PC-9 (cell line): ENCODE measurements around the gene ARFRP1. TPM values are rescaled to one million over a fixed set of nuclear protein-coding genes. Genes with fewer than 3 reads are reported as not detected.

Source experiments
- BruUV-seq: library from RNA; stranded (reverse); fragments of 400-500 nt; replicated peaks from 2 replicates; lab custom pipeline; 2021; lab: Mats Ljungman, UMichigan
- CTCF ChIA-PET: fragments of 300-600 bp; sonication (Branson Sonifier 250); formaldehyde crosslinking; loops from one replicate; lab custom pipeline; 2022; ENCODE audit warnings: antibody characterized with exemption; lab: Charles Lee
- POLR2A ChIA-PET: fragments of 300-600 bp; sonication (Branson Sonifier 250); formaldehyde crosslinking; loops from one replicate; lab custom pipeline; 2022; ENCODE audit warnings: antibody characterized with exemption; ENCODE audit not compliant: unreplicated experiment; lab: Charles Lee
- DNase-seq, 2 experiments: peaks; one replicate each; pipeline versions ENCODE4 v3.0.0 to v3.0.0-alpha.2; 2015 to 2022; ENCODE audit warnings: mixed read lengths in 1 of 2
- H2AFZ ChIP-seq: fragments of 200-600 bp; sonication (generic); 2 replicates; pipeline ENCODE4 v1.8.1; 2017; ENCODE audit warnings: antibody characterized with exemption
- H3F3A ChIP-seq: fragments of 200-600 bp; sonication (generic); 2 replicates; pipeline ENCODE4 v1.8.1; 2017; ENCODE audit warnings: antibody characterized with exemption, mild to moderate bottlenecking, low read depth; ENCODE audit not compliant: insufficient read depth
- H3K27ac ChIP-seq: fragments of 200-600 bp; sonication (generic); 2 replicates; pipeline ENCODE4 v1.6.1; 2016; ENCODE audit warnings: mixed run types
- H3K27me3 ChIP-seq: fragments of 200-600 bp; sonication (generic); 2 replicates; pipeline ENCODE4 v1.6.1; 2016; ENCODE audit warnings: low read depth, mixed run types; ENCODE audit not compliant: insufficient read depth
- H3K36me3 ChIP-seq: fragments of 200-600 bp; sonication (generic); 2 replicates; pipeline ENCODE4 v1.6.1; 2016; ENCODE audit warnings: low read depth, mixed run types
- H3K4me1 ChIP-seq: fragments of 200-600 bp; sonication (generic); replicated peaks from 2 replicates; pipeline ENCODE4 v1.6.1; 2016; ENCODE audit warnings: mixed run types; ENCODE audit not compliant: insufficient read depth
- H3K4me2 ChIP-seq: fragments of 200-600 bp; sonication (generic); 2 replicates; pipeline ENCODE4 v1.6.1; 2017; ENCODE audit warnings: mixed run types
- H3K4me3 ChIP-seq: fragments of 200-600 bp; sonication (generic); 2 replicates; pipeline ENCODE4 v1.6.1; 2016; ENCODE audit warnings: mixed run types
- H3K79me2 ChIP-seq: fragments of 200-600 bp; sonication (generic); 2 replicates; pipeline ENCODE4 v1.6.1; 2017; ENCODE audit warnings: low read depth, mixed run types
- H3K9me2 ChIP-seq: fragments of 200-600 bp; sonication (generic); 2 replicates; pipeline ENCODE4 v1.8.1; 2017; ENCODE audit warnings: mild to moderate bottlenecking; ENCODE audit not compliant: insufficient read depth
- H3K9me3 ChIP-seq: fragments of 200-600 bp; sonication (generic); 2 replicates; pipeline ENCODE4 v1.8.1; 2016; ENCODE audit warnings: low read depth; ENCODE audit not compliant: insufficient read depth
- H4K20me1 ChIP-seq: fragments of 200-600 bp; sonication (generic); 2 replicates; pipeline ENCODE4 v1.8.1; 2017; ENCODE audit not compliant: insufficient read depth
- EZH2 ChIP-seq: fragments of 200-600 bp; sonication (generic); IDR thresholded peaks from 2 replicates; pipeline ENCODE4 v1.8.0; 2017; ENCODE audit warnings: antibody characterized with exemption, low read depth
- intact Hi-C: fragments of 100-400 bp; cut with micrococcal nuclease; formaldehyde crosslinking; loops from one replicate; pipeline ENCODE4 v1.10.0; 2022; ENCODE audit not compliant: unreplicated experiment
- total RNA-seq: library from RNA; stranded (reverse); gene quantifications from 2 replicates; pipeline ENCODE4 v1.2.3, GENCODE V29; 2021
- TF ChIP-seq, protein P1 (sequence below): fragments of 200-600 bp; sonication (generic); conservative IDR thresholded peaks from 2 replicates; pipeline ENCODE4 v1.6.1; 2017; ENCODE audit warnings: mixed run types, antibody characterized with exemption, mild to moderate bottlenecking, moderate library complexity

ARFRP1 gene
- total RNA-seq, 1 experiment from 2014 or later = 59.1 TPM

DNA sequence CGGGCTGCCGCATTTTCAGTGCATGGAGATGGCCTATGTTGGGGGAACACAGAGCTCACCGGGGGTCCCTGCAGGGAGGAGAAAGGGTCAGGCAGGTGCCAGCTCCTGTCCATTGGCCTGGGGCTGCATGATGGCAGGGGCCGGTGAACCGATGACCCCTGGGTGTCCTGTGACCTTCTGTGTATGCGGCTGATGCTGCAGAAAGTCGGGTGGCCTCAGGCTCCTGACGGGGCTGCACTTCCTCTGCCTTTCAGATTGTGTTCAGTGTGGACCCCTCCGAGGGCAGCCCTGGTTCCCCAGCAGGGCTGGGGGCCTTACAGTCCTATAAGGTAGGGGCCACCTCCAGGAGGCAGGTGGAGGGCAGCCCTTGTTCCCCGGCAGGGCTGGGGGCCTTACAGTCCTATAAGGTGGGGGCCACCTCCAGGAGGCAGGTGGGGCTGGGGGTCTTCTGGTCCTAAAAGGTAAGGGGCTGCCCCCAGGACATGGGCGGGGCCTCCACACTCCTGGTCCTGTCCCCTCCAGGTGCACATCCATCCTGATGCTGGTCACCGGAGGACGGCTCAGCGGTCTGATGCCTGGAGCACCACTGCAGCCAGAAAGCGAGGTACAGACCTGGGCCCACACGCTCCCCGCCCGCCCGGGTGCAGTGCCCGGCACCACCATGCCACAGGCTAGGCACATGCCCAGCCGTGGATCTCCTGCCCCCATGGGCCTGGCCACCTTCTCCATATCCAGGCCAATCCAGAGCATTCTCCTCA is 22.3 kb downstream of the ARFRP1 start:
- H3K4me3 ChIP-seq = no peak overlapping the region
- CTCF ChIA-PET = no interaction called here
- TF ChIP-seq, protein P1, sequence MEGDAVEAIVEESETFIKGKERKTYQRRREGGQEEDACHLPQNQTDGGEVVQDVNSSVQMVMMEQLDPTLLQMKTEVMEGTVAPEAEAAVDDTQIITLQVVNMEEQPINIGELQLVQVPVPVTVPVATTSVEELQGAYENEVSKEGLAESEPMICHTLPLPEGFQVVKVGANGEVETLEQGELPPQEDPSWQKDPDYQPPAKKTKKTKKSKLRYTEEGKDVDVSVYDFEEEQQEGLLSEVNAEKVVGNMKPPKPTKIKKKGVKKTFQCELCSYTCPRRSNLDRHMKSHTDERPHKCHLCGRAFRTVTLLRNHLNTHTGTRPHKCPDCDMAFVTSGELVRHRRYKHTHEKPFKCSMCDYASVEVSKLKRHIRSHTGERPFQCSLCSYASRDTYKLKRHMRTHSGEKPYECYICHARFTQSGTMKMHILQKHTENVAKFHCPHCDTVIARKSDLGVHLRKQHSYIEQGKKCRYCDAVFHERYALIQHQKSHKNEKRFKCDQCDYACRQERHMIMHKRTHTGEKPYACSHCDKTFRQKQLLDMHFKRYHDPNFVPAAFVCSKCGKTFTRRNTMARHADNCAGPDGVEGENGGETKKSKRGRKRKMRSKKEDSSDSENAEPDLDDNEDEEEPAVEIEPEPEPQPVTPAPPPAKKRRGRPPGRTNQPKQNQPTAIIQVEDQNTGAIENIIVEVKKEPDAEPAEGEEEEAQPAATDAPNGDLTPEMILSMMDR = no peak
- TF ChIP-seq EZH2 = no peak
- H3K9me2 ChIP-seq = no peaks in the 10 kb centered on the region
- POLR2A ChIA-PET = no interaction called here
- no peak overlapping the region for H3K4me2 ChIP-seq
- no peaks in the 10 kb centered on the region for H3K9me3 ChIP-seq
- H4K20me1 ChIP-seq = no peaks in the 10 kb centered on the region
- H3K27ac ChIP-seq = no peak overlapping the region
- 0 out of 2 replicates have a peak, but pooled peaks cover 3% of the 10 kb centered on the region for H3K36me3 ChIP-seq
- H2AFZ ChIP-seq = no peak overlapping the region
- H3K79me2 ChIP-seq = peaks cover 9% of the 10 kb centered on the region; the same call in 1 of the 2 replicates
- no TSS peak for BruUV-seq
- H3K4me1 ChIP-seq = peaks cover 64% of the 10 kb centered on the region
- H3F3A ChIP-seq = peaks cover 45% of the 10 kb centered on the region
- no peaks in the 10 kb centered on the region for H3K27me3 ChIP-seq
- intact Hi-C loops = loop anchor here (10.0 kb wide), 1 partner anchor 101 kb away; no protein-coding TSS in a partner anchor
- no peak for DNase-seq

DNA sequence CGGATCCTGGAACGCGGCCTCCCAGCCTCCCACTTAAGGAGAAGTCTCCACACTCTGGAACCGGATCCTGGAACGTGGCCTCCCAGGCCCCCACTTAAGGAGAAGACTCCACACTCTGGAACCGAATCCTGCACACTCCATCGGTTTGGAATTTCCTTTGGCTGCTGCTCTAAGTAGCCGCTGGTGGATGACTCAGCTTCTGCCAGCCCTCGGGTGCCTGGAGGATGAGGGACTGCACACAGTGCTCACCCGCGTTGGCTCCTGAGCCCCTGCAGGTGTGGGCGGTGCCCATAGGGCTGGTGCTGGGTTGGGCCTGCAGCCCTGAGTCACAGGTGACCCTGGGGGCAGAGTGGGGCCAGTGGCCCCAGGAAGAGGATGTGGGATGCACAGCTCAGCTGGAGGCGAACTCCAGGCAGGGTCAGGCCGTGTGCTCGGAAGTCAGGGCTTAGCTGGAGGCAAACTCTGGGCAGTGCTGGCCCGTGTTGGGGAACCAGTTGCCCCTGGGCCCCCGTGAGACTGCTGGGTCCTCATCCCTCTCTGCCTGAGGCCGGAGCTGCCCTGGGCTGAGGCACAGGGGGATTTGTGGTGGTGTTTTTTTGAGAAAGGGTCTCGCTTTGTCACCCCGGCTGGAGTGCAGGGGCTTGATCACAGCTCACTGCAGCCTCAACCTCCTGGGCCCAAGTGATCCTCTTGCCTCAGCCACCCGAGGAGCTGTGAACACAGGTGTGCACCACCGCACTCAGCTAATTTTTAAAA is 25.2 kb downstream of the ARFRP1 start:
- peak; percentile 99 to 100 for DNase-seq
- H4K20me1 ChIP-seq = no peaks in the 10 kb centered on the region
- no peaks in the 10 kb centered on the region for H3K9me2 ChIP-seq
- no peak overlapping the region for H2AFZ ChIP-seq
- H3K79me2 ChIP-seq = peaks cover 9% of the 10 kb centered on the region; the same call in 1 of the 2 replicates
- 0 out of 2 replicates have a peak, but pooled peaks cover 3% of the 10 kb centered on the region for H3K36me3 ChIP-seq
- H3K4me2 ChIP-seq = peak overlapping the region; percentile 58
- no TSS peak for BruUV-seq
- POLR2A ChIA-PET = interaction anchor here (0.6 to 1.3 kb wide), 5 partner anchors 33 to 433 kb away, joined by 3 to 38 read pairs (median 6); no protein-coding TSS in a partner anchor
- no peaks in the 10 kb centered on the region for H3K27me3 ChIP-seq
- CTCF ChIA-PET = interaction anchor here (0.8 kb wide), 1 partner anchor 291 kb away, joined by 3 read pairs; no protein-coding TSS in a partner anchor
- no peak for TF ChIP-seq EZH2
- TF ChIP-seq, protein P1 = no peak
- H3K9me3 ChIP-seq = no peaks in the 10 kb centered on the region
- peak overlapping the region; percentile 82 for H3K27ac ChIP-seq
- peaks cover 37% of the 10 kb centered on the region for H3F3A ChIP-seq
- intact Hi-C loops = loop anchor here (1.0 to 10.0 kb wide), 4 partner anchors 17 to 144 kb away; partner anchors contain the start of gene RTEL1
- H3K4me1 ChIP-seq = peaks cover 57% of the 10 kb centered on the region
- H3K4me3 ChIP-seq = no peak overlapping the region

DNA sequence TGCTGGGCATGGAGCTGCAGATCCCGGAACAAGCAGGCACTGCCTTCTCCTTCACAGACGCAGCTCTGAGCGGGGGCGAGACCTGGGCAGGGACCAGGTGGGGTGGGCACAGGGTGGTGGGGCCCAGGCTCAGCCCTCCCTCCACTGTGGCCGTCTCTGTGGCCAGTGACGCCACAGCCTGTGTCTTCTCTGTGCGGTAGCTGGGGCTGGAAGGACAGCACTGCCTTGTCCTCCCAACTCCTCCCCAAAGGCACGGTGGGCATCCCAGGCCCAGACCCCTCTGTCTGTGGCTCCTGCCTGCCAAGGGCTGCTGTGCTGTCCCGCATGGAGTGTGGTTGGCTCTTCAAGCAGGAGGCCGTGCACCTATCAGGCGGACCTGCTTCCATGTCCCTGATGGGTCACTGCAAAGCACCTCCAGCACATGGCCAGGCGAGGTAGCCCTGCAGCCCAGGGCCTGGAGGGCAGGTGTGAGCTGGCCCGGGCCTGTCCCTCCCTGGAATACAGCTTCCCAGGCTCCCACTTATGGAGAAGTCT is 26.1 kb downstream of the ARFRP1 start:
- intact Hi-C loops = loop anchor here (1.0 to 10.0 kb wide), 4 partner anchors 18 to 143 kb away; partner anchors contain the start of gene RTEL1
- no peak overlapping the region for H3K4me3 ChIP-seq
- H3K36me3 ChIP-seq = 0 out of 2 replicates have a peak, but pooled peaks cover 3% of the 10 kb centered on the region
- H3K27ac ChIP-seq = peak overlapping the region; percentile 82
- H3K4me1 ChIP-seq = peaks cover 50% of the 10 kb centered on the region
- POLR2A ChIA-PET = interaction anchor here (0.6 to 1.3 kb wide), 4 partner anchors 14 to 434 kb away, joined by 3 to 38 read pairs (median 8); no protein-coding TSS in a partner anchor
- no peaks in the 10 kb centered on the region for H3K9me3 ChIP-seq
- peaks cover 37% of the 10 kb centered on the region for H3F3A ChIP-seq
- H3K4me2 ChIP-seq = peak overlapping the region; percentile 37
- H2AFZ ChIP-seq = no peak overlapping the region
- H3K9me2 ChIP-seq = no peaks in the 10 kb centered on the region
- H4K20me1 ChIP-seq = no peaks in the 10 kb centered on the region
- no peak for TF ChIP-seq EZH2
- TF ChIP-seq, protein P1 = no peak
- DNase-seq = no peak
- CTCF ChIA-PET = no interaction called here
- H3K27me3 ChIP-seq = no peaks in the 10 kb centered on the region
- no TSS peak for BruUV-seq
- peaks cover 9% of the 10 kb centered on the region; the same call in 1 of the 2 replicates for H3K79me2 ChIP-seq
